Vagina (tissue), 2 donors: ENCODE data around the gene CALR. TPM values are rescaled to one million over a fixed set of nuclear protein-coding genes. Genes with fewer than 3 reads are reported as not detected.
A peak's percentile ranks its signal among the peaks of the same experiment; 100 is the strongest.

Experiments used
- DNase-seq, 2 donors: peaks; one replicate each; pipeline ENCODE4 v3.0.0-alpha.2; 2017; ENCODE audit errors: extremely low spot score in 2 of 2
- H3K27ac ChIP-seq: fragments of 200-600 bp; sonication (generic); one replicate; pipeline ENCODE4 v1.5.1; 2019
- H3K27me3 ChIP-seq: fragments of 200-600 bp; sonication (generic); one replicate; pipeline ENCODE4 v1.5.1; 2019
- H3K36me3 ChIP-seq, 2 donors: fragments of 200-600 bp; sonication (generic); one replicate each; pipeline ENCODE4 v1.5.1; 2017 to 2019
- H3K4me1 ChIP-seq: fragments of 200-600 bp; sonication (generic); one replicate; pipeline ENCODE4 v1.5.1; 2019
- H3K4me3 ChIP-seq, 2 donors: fragments of 200-600 bp; sonication (generic); 1 replicate in 1 of 2; 2 replicates in 1 of 2; pipeline ENCODE4 v1.5.1; 2016 to 2019
- H3K9me3 ChIP-seq: fragments of 200-600 bp; sonication (generic); one replicate; pipeline ENCODE4 v1.5.1; 2019
- CTCF ChIP-seq, 3 experiments: fragments of 450-650 bp in 2 of 3; fragments of 200-600 bp in 1 of 3; sonication (generic) in 1 of 3; IDR thresholded peaks; one replicate each; pipeline ENCODE4 v1.5.1; 2017 to 2019; ENCODE audit warnings: antibody characterized with exemption in 3 of 3, mild to moderate bottlenecking in 2 of 3, moderate library complexity in 2 of 3
- POLR2A ChIP-seq, 2 donors: fragments of 450-650 bp; IDR thresholded peaks; one replicate each; pipeline ENCODE4 v1.6.1; 2017; ENCODE audit warnings: antibody characterized with exemption in 2 of 2, mild to moderate bottlenecking in 2 of 2, moderate library complexity in 2 of 2
- POLR2AphosphoS5 ChIP-seq, 2 donors: sonication (generic); formaldehyde crosslinking; IDR thresholded peaks; one replicate each; pipeline ENCODE4 v1.9.0; 2017; ENCODE audit warnings: antibody characterized with exemption in 2 of 2, mild to moderate bottlenecking in 2 of 2, low read depth in 1 of 2; ENCODE audit not compliant: insufficient read depth in 1 of 2
- intact Hi-C: fragments of 100-400 bp; cut with DNase I; formaldehyde crosslinking; loops from one replicate; pipeline ENCODE4 v1.15.1; 2023
- total RNA-seq: library from RNA; depleted of rRNA; stranded (reverse); fragments of >200 nt; gene quantifications from one replicate; pipeline ENCODE4 v1.2.3, GENCODE V29; 2016

Gene CALR
- total RNA-seq, 1 donor from 2014 or later = 303 TPM

GRCh38 chr19:12944104-12944674 lies 5.8 kb downstream of the CALR start:
- Histone ChIP-seq H3K27ac (peak overlapping the region; percentile 11), H3K9me3 (no peaks in the 10 kb centered on the region)

GRCh38 chr19:12945479-12946091 lies 7.2 kb downstream of the CALR start, which contains the start of gene RAD23A:
Gene RAD23A, plus strand, starts transcription at chr19:12945862. Its CDS starts 87 bp downstream, at chr19:12945949.
- H3K27ac ChIP-seq = peak within 1 kb of the TSS; percentile 94
- no peaks in the 10 kb centered on the region for H3K27me3 ChIP-seq
- H3K9me3 ChIP-seq = no peaks in the 10 kb centered on the region
- intact Hi-C loops = no loop called here
- DNase-seq = peak in 1 of 2 donors; percentile 96
- TF ChIP-seq POLR2A (IDR thresholded peaks at IDR 0.05) (peak in 1 of 2 donors; percentile 80), POLR2AphosphoS5 (IDR thresholded peaks at IDR 0.05; ENCODE audit: insufficient read depth in 1 of 2, low read depth in 1 of 2) (peak; percentile 89 to 97), CTCF (IDR thresholded peaks at IDR 0.05) (no peak)
- H3K4me3 ChIP-seq = peak within 1 kb of the TSS; percentile 70 to 97
- peaks cover 68% of the 10 kb centered on the region for H3K4me1 ChIP-seq
- peaks cover 0 to 74% of the 10 kb centered on the region in 2 donors for H3K36me3 ChIP-seq

More at GRCh38 chr19:12944104-12944674, 5.8 kb downstream of the CALR start:
- TF ChIP-seq POLR2AphosphoS5 (IDR thresholded peaks at IDR 0.05; ENCODE audit: insufficient read depth in 1 of 2, low read depth in 1 of 2) (no peak), POLR2A (IDR thresholded peaks at IDR 0.05) (no peak), CTCF (IDR thresholded peaks at IDR 0.05) (no peak)
- Histone ChIP-seq H3K4me1 (peaks cover 82% of the 10 kb centered on the region), H3K36me3 (peaks cover 0 to 72% of the 10 kb centered on the region in 2 donors), H3K4me3 (no peak overlapping the region), H3K27me3 (no peaks in the 10 kb centered on the region)
- intact Hi-C loops = no loop called here
- DNase-seq = no peak

GRCh38 chr19:12946092-12946721 lies 7.8 kb downstream of the CALR start:
- no peak for DNase-seq
- peaks cover 0 to 74% of the 10 kb centered on the region in 2 donors for H3K36me3 ChIP-seq
- intact Hi-C loops = no loop called here
- no peaks in the 10 kb centered on the region for H3K9me3 ChIP-seq
- peaks cover 62% of the 10 kb centered on the region for H3K4me1 ChIP-seq
- peak overlapping the region; percentile 94 for H3K27ac ChIP-seq
- peak overlapping the region; percentile 70 to 97 for H3K4me3 ChIP-seq
- no peaks in the 10 kb centered on the region for H3K27me3 ChIP-seq
- no peak for TF ChIP-seq POLR2A (IDR thresholded peaks at IDR 0.05)
- TF ChIP-seq CTCF (IDR thresholded peaks at IDR 0.05) = no peak
- TF ChIP-seq POLR2AphosphoS5 (IDR thresholded peaks at IDR 0.05; ENCODE audit: insufficient read depth in 1 of 2, low read depth in 1 of 2) = no peak

- Histone ChIP-seq H3K27ac (peak overlapping the region; percentile 94), H3K9me3 (no peaks in the 10 kb centered on the region), H3K4me1 (peaks cover 57% of the 10 kb centered on the region), H3K27me3 (no peaks in the 10 kb centered on the region), H3K4me3 (peak overlapping the region; percentile 70 to 97), H3K36me3 (peaks cover 0 to 74% of the 10 kb centered on the region in 2 donors)
- no peak for DNase-seq
- no peak for TF ChIP-seq CTCF (IDR thresholded peaks at IDR 0.05)
- no peak for TF ChIP-seq POLR2A (IDR thresholded peaks at IDR 0.05)
- TF ChIP-seq POLR2AphosphoS5 (IDR thresholded peaks at IDR 0.05; ENCODE audit: insufficient read depth in 1 of 2, low read depth in 1 of 2) = no peak
- intact Hi-C loops = no loop called here
Measured at GRCh38 chr19:12946731-12947496, 8.5 kb downstream of the CALR start.
